ENCODE data around the gene NEBL. TPM values are rescaled to one million over a fixed set of nuclear protein-coding genes. Genes with fewer than 3 reads are reported as not detected.

The NEBL gene
- total RNA-seq, 1 experiment from 2014 or later = 55.2 TPM

DNA sequence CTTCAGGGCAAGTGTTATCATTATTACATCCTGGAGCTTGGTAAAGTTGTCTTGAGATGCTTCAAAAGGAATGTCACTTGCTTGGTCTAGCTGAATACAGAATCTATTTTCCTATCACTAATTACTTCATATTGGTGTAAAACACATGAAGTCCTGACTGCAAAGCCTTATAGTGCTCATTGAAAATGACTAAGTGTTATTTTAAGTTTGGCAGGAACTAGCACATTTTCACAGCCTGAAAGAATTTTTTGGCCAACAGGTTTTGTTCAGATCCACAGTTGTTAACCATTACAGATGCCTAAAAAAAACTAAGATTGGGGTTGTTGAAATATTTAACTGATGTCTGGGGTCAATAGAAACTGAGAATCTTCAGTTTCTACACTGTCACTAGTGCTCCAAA lies 149.3 kb downstream of the NEBL start:
- Mint-ChIP-seq H3K4me1 (ENCODE audit: low read depth, unreplicated experiment) (no peaks in the 10 kb centered on the region), H3K9me3 (ENCODE audit: unreplicated experiment) (peaks cover 18% of the 10 kb centered on the region), H3K36me3 (ENCODE audit: insufficient read depth, unreplicated experiment) (no peaks in the 10 kb centered on the region), H3K27me3 (ENCODE audit: insufficient read depth, unreplicated experiment) (peaks cover 7% of the 10 kb centered on the region), H3K27ac (ENCODE audit: unreplicated experiment) (no peak overlapping the region), H3K4me3 (ENCODE audit: unreplicated experiment) (no peak overlapping the region)
- no TSS peak for BruUV-seq (replicated peaks)
- TF ChIP-seq, protein P1, sequence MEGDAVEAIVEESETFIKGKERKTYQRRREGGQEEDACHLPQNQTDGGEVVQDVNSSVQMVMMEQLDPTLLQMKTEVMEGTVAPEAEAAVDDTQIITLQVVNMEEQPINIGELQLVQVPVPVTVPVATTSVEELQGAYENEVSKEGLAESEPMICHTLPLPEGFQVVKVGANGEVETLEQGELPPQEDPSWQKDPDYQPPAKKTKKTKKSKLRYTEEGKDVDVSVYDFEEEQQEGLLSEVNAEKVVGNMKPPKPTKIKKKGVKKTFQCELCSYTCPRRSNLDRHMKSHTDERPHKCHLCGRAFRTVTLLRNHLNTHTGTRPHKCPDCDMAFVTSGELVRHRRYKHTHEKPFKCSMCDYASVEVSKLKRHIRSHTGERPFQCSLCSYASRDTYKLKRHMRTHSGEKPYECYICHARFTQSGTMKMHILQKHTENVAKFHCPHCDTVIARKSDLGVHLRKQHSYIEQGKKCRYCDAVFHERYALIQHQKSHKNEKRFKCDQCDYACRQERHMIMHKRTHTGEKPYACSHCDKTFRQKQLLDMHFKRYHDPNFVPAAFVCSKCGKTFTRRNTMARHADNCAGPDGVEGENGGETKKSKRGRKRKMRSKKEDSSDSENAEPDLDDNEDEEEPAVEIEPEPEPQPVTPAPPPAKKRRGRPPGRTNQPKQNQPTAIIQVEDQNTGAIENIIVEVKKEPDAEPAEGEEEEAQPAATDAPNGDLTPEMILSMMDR (IDR thresholded peaks at IDR 0.05; ENCODE audit: insufficient read depth in 1 of 2, low read depth in 1 of 2, low read length in 1 of 2, severe bottlenecking in 1 of 2, unreplicated experiment in 1 of 2) = no peak
- H3K4me1 ChIP-seq = no peaks in the 10 kb centered on the region
- no peak overlapping the region for H3K4me3 ChIP-seq (ENCODE audit: low read depth, low read length)
- DNase-seq = no peak
- intact Hi-C loops (cut with micrococcal nuclease; ENCODE audit: unreplicated experiment) = no loop called here
- no peaks in the 10 kb centered on the region for H3K36me3 ChIP-seq (ENCODE audit: control insufficient read depth, insufficient read depth, low read length)
- ChIA-PET POLR2A (no interaction called here), CTCF (no interaction called here)
- H3K27me3 ChIP-seq (replicated peaks; ENCODE audit: control insufficient read depth, insufficient read depth, low read length) = no peaks in the 10 kb centered on the region
- peaks cover 9% of the 10 kb centered on the region for H3K9me3 ChIP-seq

GRCh38 chr10:20746856-20747255 lies 150.3 kb downstream of the NEBL start:
- Mint-ChIP-seq H3K36me3 (ENCODE audit: insufficient read depth, unreplicated experiment) (no peaks in the 10 kb centered on the region), H3K4me1 (ENCODE audit: low read depth, unreplicated experiment) (no peaks in the 10 kb centered on the region), H3K27me3 (ENCODE audit: insufficient read depth, unreplicated experiment) (peaks cover 9% of the 10 kb centered on the region), H3K4me3 (ENCODE audit: unreplicated experiment) (no peak overlapping the region), H3K27ac (ENCODE audit: unreplicated experiment) (no peak overlapping the region), H3K9me3 (ENCODE audit: unreplicated experiment) (peaks cover 18% of the 10 kb centered on the region)
- TF ChIP-seq, protein P1 (IDR thresholded peaks at IDR 0.05; ENCODE audit: insufficient read depth in 1 of 2, low read depth in 1 of 2, low read length in 1 of 2, severe bottlenecking in 1 of 2, unreplicated experiment in 1 of 2) = no peak
- intact Hi-C loops (cut with micrococcal nuclease; ENCODE audit: unreplicated experiment) = no loop called here
- H3K4me1 ChIP-seq = no peaks in the 10 kb centered on the region
- DNase-seq = no peak
- BruUV-seq (replicated peaks) = no TSS peak
- ChIA-PET POLR2A (no interaction called here), CTCF (no interaction called here)
- H3K27me3 ChIP-seq (replicated peaks; ENCODE audit: control insufficient read depth, insufficient read depth, low read length) = no peaks in the 10 kb centered on the region
- H3K36me3 ChIP-seq (ENCODE audit: control insufficient read depth, insufficient read depth, low read length) = no peaks in the 10 kb centered on the region
- peaks cover 9% of the 10 kb centered on the region for H3K9me3 ChIP-seq
- H3K4me3 ChIP-seq (ENCODE audit: low read depth, low read length) = no peak overlapping the region

DNA sequence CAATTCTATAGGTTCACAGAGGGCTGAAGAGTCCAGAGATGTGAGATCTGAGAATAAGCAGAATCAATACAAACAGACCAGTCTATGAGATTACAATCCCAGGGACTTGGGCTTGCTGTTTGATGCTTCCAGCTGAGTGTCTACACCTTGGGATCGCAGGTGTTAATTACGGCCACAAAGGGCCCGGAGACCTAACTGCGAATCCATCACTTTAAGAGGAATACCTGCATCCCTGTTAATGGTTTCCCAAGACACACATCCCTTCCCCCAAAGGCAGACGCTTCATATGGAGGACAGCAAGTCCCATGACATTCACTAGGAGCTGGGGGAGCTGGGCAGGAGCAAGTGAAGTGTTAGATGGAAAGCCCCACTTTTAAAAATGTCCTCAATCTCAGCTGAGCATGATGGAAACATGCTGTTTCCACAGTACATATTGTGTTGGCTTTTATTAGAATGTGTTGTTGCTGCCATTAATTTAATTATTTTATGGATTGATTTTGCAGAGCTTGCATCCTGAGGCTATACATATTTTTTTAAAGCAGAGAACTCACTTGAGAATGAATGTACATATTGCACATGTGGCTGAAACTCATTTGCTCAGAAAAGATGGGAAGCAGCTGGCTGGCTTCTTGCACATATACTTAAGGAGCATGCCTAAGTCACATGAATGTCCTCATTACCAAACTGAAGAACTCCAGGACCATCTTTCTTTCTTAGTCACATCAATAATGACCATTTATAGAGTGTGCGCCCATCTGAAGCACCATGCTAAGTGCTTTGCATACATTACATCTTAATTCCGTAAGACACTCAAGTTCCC lies 151.3 kb downstream of the NEBL start:
- H3K36me3 Mint-ChIP-seq (ENCODE audit: insufficient read depth, unreplicated experiment) = no peaks in the 10 kb centered on the region
- no peak overlapping the region for H3K27ac Mint-ChIP-seq (ENCODE audit: unreplicated experiment)
- TF ChIP-seq, protein P1 (IDR thresholded peaks at IDR 0.05; ENCODE audit: insufficient read depth in 1 of 2, low read depth in 1 of 2, low read length in 1 of 2, severe bottlenecking in 1 of 2, unreplicated experiment in 1 of 2) = no peak
- H3K9me3 ChIP-seq = peaks cover 9% of the 10 kb centered on the region
- H3K4me1 ChIP-seq = no peaks in the 10 kb centered on the region
- ChIA-PET POLR2A (no interaction called here), CTCF (no interaction called here)
- H3K9me3 Mint-ChIP-seq (ENCODE audit: unreplicated experiment) = peaks cover 15% of the 10 kb centered on the region
- H3K4me3 ChIP-seq (ENCODE audit: low read depth, low read length) = no peak overlapping the region
- intact Hi-C loops (cut with micrococcal nuclease; ENCODE audit: unreplicated experiment) = no loop called here
- H3K36me3 ChIP-seq (ENCODE audit: control insufficient read depth, insufficient read depth, low read length) = no peaks in the 10 kb centered on the region
- H3K27me3 Mint-ChIP-seq (ENCODE audit: insufficient read depth, unreplicated experiment) = peaks cover 15% of the 10 kb centered on the region
- DNase-seq = no peak
- BruUV-seq (replicated peaks) = no TSS peak
- no peaks in the 10 kb centered on the region for H3K4me1 Mint-ChIP-seq (ENCODE audit: low read depth, unreplicated experiment)
- no peak overlapping the region for H3K4me3 Mint-ChIP-seq (ENCODE audit: unreplicated experiment)
- no peaks in the 10 kb centered on the region for H3K27me3 ChIP-seq (replicated peaks; ENCODE audit: control insufficient read depth, insufficient read depth, low read length)

Data from Caco-2 (cell line).